ENCODE measurements around the gene METTL23. TPM values are rescaled to one million over a fixed set of nuclear protein-coding genes. Genes with fewer than 3 reads are reported as not detected.
A peak's percentile ranks its signal among the peaks of the same experiment; 100 is the strongest.
"Not testable (repeated sequence)": the region's sequence is repeated elsewhere in the genome, so short reads cannot be mapped to it uniquely, and the experiment has no call there.

The METTL23 gene
- polyA plus RNA-seq, 2 donors, result 22.9 to 24.0 TPM

DNA sequence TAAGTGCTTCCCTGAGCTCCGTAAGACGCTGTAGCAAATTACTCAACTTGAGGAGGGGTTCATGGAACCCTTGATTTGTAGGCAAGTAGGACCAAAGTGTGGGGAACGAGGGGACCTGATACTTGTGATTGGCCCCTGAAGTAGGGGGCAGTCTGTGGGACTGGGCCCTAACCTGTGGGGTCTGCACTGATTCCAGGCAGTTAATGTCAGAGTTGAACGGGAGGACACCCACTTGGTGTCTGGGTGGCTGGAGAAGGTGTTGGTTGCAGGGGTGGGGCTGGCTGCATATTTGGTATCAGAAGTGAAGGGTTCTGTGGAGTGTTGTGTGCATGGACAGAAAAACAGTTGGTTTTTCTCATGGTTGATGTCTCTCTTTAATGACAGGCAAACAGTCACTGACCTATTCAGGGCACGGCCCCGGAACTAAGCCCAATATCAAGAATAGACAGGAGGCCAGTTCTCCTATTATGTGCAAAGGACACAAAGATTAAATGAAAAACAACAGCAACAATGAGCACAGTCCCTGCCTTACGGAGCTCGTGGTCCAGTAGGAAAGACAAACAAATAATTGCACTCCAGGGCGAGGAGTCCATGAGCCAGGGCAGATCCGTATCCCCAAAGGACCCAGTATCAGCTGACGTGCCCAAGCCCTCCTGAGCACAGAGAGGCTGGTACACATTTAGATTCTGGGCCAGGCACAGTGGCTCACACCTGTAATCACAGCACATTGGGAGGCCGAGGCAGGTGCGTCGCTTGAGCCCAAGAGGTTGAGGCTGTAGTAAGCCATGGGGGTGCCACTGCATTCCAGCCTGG, 35.1 kb upstream of the METTL23 start:
- Histone ChIP-seq H3K27ac (ENCODE audit: low read depth in 2 of 2, low read length in 1 of 2) (peak overlapping the region in 1 of 2 donors; percentile 41), H3K9me3 (ENCODE audit: control insufficient read depth in 2 of 2, insufficient read depth in 1 of 2, low read depth in 1 of 2, low read length in 1 of 2) (no peaks in the 10 kb centered on the region), H3K27me3 (ENCODE audit: control insufficient read depth in 1 of 2, insufficient read depth in 2 of 2, low read length in 2 of 2) (no peaks in the 10 kb centered on the region), H3K4me3 (ENCODE audit: low read depth in 1 of 2, low read length in 2 of 2) (no peak overlapping the region), H3K4me1 (ENCODE audit: control insufficient read depth in 2 of 2, insufficient read depth in 2 of 2, low read length in 1 of 2) (peaks cover 11 to 14% of the 10 kb centered on the region in 2 donors), H3K36me3 (ENCODE audit: control insufficient read depth in 2 of 2, insufficient read depth in 2 of 2, low read length in 1 of 2) (no peaks in the 10 kb centered on the region)
- WGBS, 2 donors, result 82 to 84% methylated on average over 14 of the region's 14 CpGs

- Histone ChIP-seq H3K4me1 (ENCODE audit: control insufficient read depth in 2 of 2, insufficient read depth in 2 of 2, low read length in 1 of 2) (peaks cover 11 to 17% of the 10 kb centered on the region in 2 donors), H3K4me3 (ENCODE audit: low read depth in 1 of 2, low read length in 2 of 2) (peak overlapping the region; percentile 1 to 30)
- WGBS, 2 donors, result 55 to 68% methylated on average over 16 of the region's 16 CpGs
Measured at GRCh38 chr17:76695059-76695831, 31.4 kb upstream of the METTL23 start.

GRCh38 chr17:76696763-76697701, 29.6 kb upstream of the METTL23 start:
- Histone ChIP-seq H3K4me3 (ENCODE audit: low read depth in 1 of 2, low read length in 2 of 2) (no peak overlapping the region), H3K36me3 (ENCODE audit: control insufficient read depth in 2 of 2, insufficient read depth in 2 of 2, low read length in 1 of 2) (no peaks in the 10 kb centered on the region), H3K27me3 (ENCODE audit: control insufficient read depth in 1 of 2, insufficient read depth in 2 of 2, low read length in 2 of 2) (no peaks in the 10 kb centered on the region), H3K27ac (ENCODE audit: low read depth in 2 of 2, low read length in 1 of 2) (peak overlapping the region; percentile 73), H3K9me3 (ENCODE audit: control insufficient read depth in 2 of 2, insufficient read depth in 1 of 2, low read depth in 1 of 2, low read length in 1 of 2) (no peaks in the 10 kb centered on the region), H3K4me1 (ENCODE audit: control insufficient read depth in 2 of 2, insufficient read depth in 2 of 2, low read length in 1 of 2) (peaks cover 13 to 28% of the 10 kb centered on the region in 2 donors)
- 69 to 70% methylated on average over 25 of the region's 25 CpGs for WGBS, 2 donors

More at GRCh38 chr17:76695059-76695831, 31.4 kb upstream of the METTL23 start:
- H3K9me3 ChIP-seq (ENCODE audit: control insufficient read depth in 2 of 2, insufficient read depth in 1 of 2, low read depth in 1 of 2, low read length in 1 of 2), result no peaks in the 10 kb centered on the region
- no peaks in the 10 kb centered on the region for H3K27me3 ChIP-seq (ENCODE audit: control insufficient read depth in 1 of 2, insufficient read depth in 2 of 2, low read length in 2 of 2)
- H3K36me3 ChIP-seq (ENCODE audit: control insufficient read depth in 2 of 2, insufficient read depth in 2 of 2, low read length in 1 of 2), result no peaks in the 10 kb centered on the region
- H3K27ac ChIP-seq (ENCODE audit: low read depth in 2 of 2, low read length in 1 of 2), result peak overlapping the region in 1 of 2 donors; percentile 63

- Histone ChIP-seq H3K9me3 (ENCODE audit: control insufficient read depth in 2 of 2, insufficient read depth in 1 of 2, low read depth in 1 of 2, low read length in 1 of 2) (no peaks in the 10 kb centered on the region), H3K4me3 (ENCODE audit: low read depth in 1 of 2, low read length in 2 of 2) (no peak overlapping the region), H3K4me1 (ENCODE audit: control insufficient read depth in 2 of 2, insufficient read depth in 2 of 2, low read length in 1 of 2) (peaks cover 13 to 28% of the 10 kb centered on the region in 2 donors), H3K27ac (ENCODE audit: low read depth in 2 of 2, low read length in 1 of 2) (peak overlapping the region; percentile 52 to 73), H3K36me3 (ENCODE audit: control insufficient read depth in 2 of 2, insufficient read depth in 2 of 2, low read length in 1 of 2) (no peaks in the 10 kb centered on the region), H3K27me3 (ENCODE audit: control insufficient read depth in 1 of 2, insufficient read depth in 2 of 2, low read length in 2 of 2) (no peaks in the 10 kb centered on the region)
- 49 to 57% methylated on average over 17 of the region's 17 CpGs for WGBS, 2 donors
Measured at GRCh38 chr17:76697702-76698465, 28.8 kb upstream of the METTL23 start.

- H3K4me3 ChIP-seq (ENCODE audit: low read depth in 1 of 2, low read length in 2 of 2); H3K9me3 ChIP-seq (ENCODE audit: control insufficient read depth in 2 of 2, insufficient read depth in 1 of 2, low read depth in 1 of 2, low read length in 1 of 2); H3K36me3 ChIP-seq (ENCODE audit: control insufficient read depth in 2 of 2, insufficient read depth in 2 of 2, low read length in 1 of 2); H3K27me3 ChIP-seq (ENCODE audit: control insufficient read depth in 1 of 2, insufficient read depth in 2 of 2, low read length in 2 of 2): not testable (repeated sequence)
- Histone ChIP-seq H3K27ac (ENCODE audit: low read depth in 2 of 2, low read length in 1 of 2) (peak overlapping the region; percentile 52 to 73), H3K4me1 (ENCODE audit: control insufficient read depth in 2 of 2, insufficient read depth in 2 of 2, low read length in 1 of 2) (peaks cover 13 to 28% of the 10 kb centered on the region in 2 donors)
- 84 to 91% methylated on average over 7 of the region's 7 CpGs for WGBS, 2 donors
Measured at GRCh38 chr17:76698466-76698977, 28.1 kb upstream of the METTL23 start.

DNA sequence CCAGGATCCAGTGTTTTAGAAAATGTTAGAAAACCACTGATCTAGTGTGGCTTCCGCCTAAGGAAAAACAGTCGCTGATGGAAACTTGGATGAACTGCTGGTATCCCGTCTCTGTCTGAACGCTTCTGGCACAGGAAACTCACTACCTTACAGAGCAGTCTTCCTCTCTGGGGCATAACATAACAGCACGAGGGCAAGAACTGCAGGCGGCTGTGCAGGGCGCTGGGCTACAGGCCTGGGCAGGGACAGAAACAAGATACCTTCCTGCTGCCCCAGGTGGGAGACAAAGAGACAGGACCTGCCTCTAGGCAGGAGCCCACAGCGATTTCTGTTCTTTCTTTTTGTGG, 26.4 kb upstream of the METTL23 start:
- no peaks in the 10 kb centered on the region for H3K36me3 ChIP-seq (ENCODE audit: control insufficient read depth in 2 of 2, insufficient read depth in 2 of 2, low read length in 1 of 2)
- H3K9me3 ChIP-seq (ENCODE audit: control insufficient read depth in 2 of 2, insufficient read depth in 1 of 2, low read depth in 1 of 2, low read length in 1 of 2), result no peaks in the 10 kb centered on the region
- peaks cover 13 to 28% of the 10 kb centered on the region in 2 donors for H3K4me1 ChIP-seq (ENCODE audit: control insufficient read depth in 2 of 2, insufficient read depth in 2 of 2, low read length in 1 of 2)
- H3K4me3 ChIP-seq (ENCODE audit: low read depth in 1 of 2, low read length in 2 of 2), result no peak overlapping the region
- 24 to 44% methylated on average over 8 of the region's 8 CpGs for WGBS, 2 donors
- H3K27me3 ChIP-seq (ENCODE audit: control insufficient read depth in 1 of 2, insufficient read depth in 2 of 2, low read length in 2 of 2), result no peaks in the 10 kb centered on the region
- peak overlapping the region; percentile 76 to 79 for H3K27ac ChIP-seq (ENCODE audit: low read depth in 2 of 2, low read length in 1 of 2)

- no peaks in the 10 kb centered on the region for H3K9me3 ChIP-seq (ENCODE audit: control insufficient read depth in 2 of 2, insufficient read depth in 1 of 2, low read depth in 1 of 2, low read length in 1 of 2)
- no peaks in the 10 kb centered on the region for H3K27me3 ChIP-seq (ENCODE audit: control insufficient read depth in 1 of 2, insufficient read depth in 2 of 2, low read length in 2 of 2)
- no peak overlapping the region for H3K4me3 ChIP-seq (ENCODE audit: low read depth in 1 of 2, low read length in 2 of 2)
- H3K27ac ChIP-seq (ENCODE audit: low read depth in 2 of 2, low read length in 1 of 2), result peak overlapping the region; percentile 76 to 79
- peaks cover 11 to 28% of the 10 kb centered on the region in 2 donors for H3K4me1 ChIP-seq (ENCODE audit: control insufficient read depth in 2 of 2, insufficient read depth in 2 of 2, low read length in 1 of 2)
- 24 to 37% methylated on average over 33 of the region's 33 CpGs for WGBS, 2 donors
- H3K36me3 ChIP-seq (ENCODE audit: control insufficient read depth in 2 of 2, insufficient read depth in 2 of 2, low read length in 1 of 2), result no peaks in the 10 kb centered on the region
Measured at GRCh38 chr17:76700617-76701470, 25.8 kb upstream of the METTL23 start.

DNA sequence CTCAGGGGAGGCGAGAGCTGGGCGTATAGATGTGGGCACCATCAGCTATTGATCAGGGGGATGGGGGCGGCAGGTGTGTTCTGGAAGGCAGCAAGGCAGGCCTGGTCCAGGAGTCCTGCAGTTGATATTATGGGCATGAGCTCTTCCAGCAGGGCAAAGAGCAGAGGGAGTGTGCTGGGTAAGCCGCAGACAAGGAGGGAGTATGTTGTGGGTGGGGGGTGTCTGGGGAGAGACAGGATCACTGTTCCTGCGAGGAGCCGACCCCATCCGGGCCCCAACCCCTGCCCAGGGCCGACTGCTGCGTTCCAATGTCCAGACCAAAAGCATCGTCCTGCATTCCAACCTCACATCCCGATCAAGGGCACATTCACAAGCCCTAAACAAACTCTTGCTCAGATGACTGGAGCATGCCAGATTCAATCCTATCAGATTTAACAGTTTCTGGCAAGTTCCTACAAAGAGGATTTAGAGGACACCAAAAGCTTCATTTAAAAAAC, 25.1 kb upstream of the METTL23 start:
- Histone ChIP-seq H3K9me3 (ENCODE audit: control insufficient read depth in 2 of 2, insufficient read depth in 1 of 2, low read depth in 1 of 2, low read length in 1 of 2) (no peaks in the 10 kb centered on the region), H3K27me3 (ENCODE audit: control insufficient read depth in 1 of 2, insufficient read depth in 2 of 2, low read length in 2 of 2) (no peaks in the 10 kb centered on the region), H3K4me3 (ENCODE audit: low read depth in 1 of 2, low read length in 2 of 2) (no peak overlapping the region), H3K27ac (ENCODE audit: low read depth in 2 of 2, low read length in 1 of 2) (peak overlapping the region; percentile 76 to 79), H3K4me1 (ENCODE audit: control insufficient read depth in 2 of 2, insufficient read depth in 2 of 2, low read length in 1 of 2) (peaks cover 8 to 29% of the 10 kb centered on the region in 2 donors), H3K36me3 (ENCODE audit: control insufficient read depth in 2 of 2, insufficient read depth in 2 of 2, low read length in 1 of 2) (no peaks in the 10 kb centered on the region)
- 54 to 57% methylated on average over 11 of the region's 11 CpGs for WGBS, 2 donors
